GM12878 (cell line): ENCODE measurements around the gene PPP2R5C.

Source experiments
- EZH2 ChIP-seq: IDR thresholded peaks from 2 replicates; pipeline ENCODE4 v1.6.1; 2012; ENCODE audit warnings: low read depth, mild to moderate bottlenecking, control low read depth, inconsistent platforms, low read length, borderline replicate concordance; ENCODE audit not compliant: control insufficient read depth
- STAT3 ChIP-seq: IDR thresholded peaks from 2 replicates; pipeline ENCODE4 v1.6.1; 2011; ENCODE audit warnings: low read depth, low read length, improper control_type of control experiment

DNA sequence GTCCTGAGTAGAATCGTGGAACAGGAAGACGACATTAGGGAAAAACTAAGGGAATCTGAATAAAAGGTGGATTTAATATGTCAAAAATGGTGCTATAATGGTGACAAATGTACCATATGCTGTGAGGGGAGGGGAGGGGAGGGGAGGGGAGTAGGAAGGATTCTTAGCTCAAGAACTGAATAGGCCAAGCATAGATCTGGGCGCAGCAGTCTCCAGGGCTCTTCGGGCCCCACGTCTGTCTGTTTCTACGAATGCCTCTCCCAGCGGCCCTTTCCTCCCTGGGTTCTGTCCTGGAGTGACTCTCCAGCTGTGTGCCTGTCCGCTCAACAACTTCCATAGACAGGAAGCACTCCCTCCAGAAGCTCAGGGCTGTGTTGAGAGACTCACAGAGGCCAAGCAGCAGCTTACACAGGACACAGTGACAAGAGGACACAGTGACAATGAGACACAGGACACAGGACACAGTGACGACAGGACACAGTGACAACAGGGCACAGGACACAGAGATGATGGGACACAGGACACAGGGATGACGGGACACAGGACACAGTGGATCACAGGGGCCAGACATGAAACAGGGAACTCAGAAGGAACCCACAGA, 42.4 kb upstream of the PPP2R5C start:
- TF ChIP-seq EZH2 (no peak), STAT3 (no peak)
